Smooth muscle cell (in vitro differentiated cells): ENCODE measurements around the gene PRKG1. TPM values are rescaled to one million over a fixed set of nuclear protein-coding genes. Genes with fewer than 3 reads are reported as not detected.

Experiments used
- DNase-seq: peaks from one replicate; lab custom pipeline; 2025; ENCODE audit not compliant: unreplicated experiment; lab: John Stamatoyannopoulos, UW
- H2AFZ ChIP-seq: fragments of 200-600 bp; sonication (generic); 2 replicates; pipeline ENCODE4 v1.6.0; 2016; ENCODE audit warnings: antibody characterized with exemption, low read depth, mild to moderate bottlenecking
- H3F3A ChIP-seq: fragments of 200-600 bp; sonication (generic); 2 replicates; pipeline ENCODE4 v1.6.0; 2017; ENCODE audit warnings: antibody characterized with exemption, low read depth
- H3K27ac ChIP-seq: fragments of 200-600 bp; sonication (generic); 2 replicates; pipeline ENCODE4 v1.5.1; 2016; ENCODE audit warnings: low read depth, mild to moderate bottlenecking
- H3K27me3 ChIP-seq: fragments of 200-600 bp; sonication (generic); 2 replicates; pipeline ENCODE4 v1.6.1; 2016; ENCODE audit warnings: low read depth, mild to moderate bottlenecking
- H3K36me3 ChIP-seq: fragments of 200-600 bp; sonication (generic); 2 replicates; pipeline ENCODE4 v1.5.1; 2016; ENCODE audit warnings: low read depth
- H3K4me1 ChIP-seq: fragments of 200-600 bp; sonication (generic); 2 replicates; pipeline ENCODE4 v1.5.1; 2016; ENCODE audit warnings: low read depth
- H3K4me2 ChIP-seq: fragments of 200-600 bp; sonication (generic); 2 replicates; pipeline ENCODE4 v1.6.0; 2016; ENCODE audit warnings: mild to moderate bottlenecking
- H3K4me3 ChIP-seq: fragments of 200-600 bp; sonication (generic); 2 replicates; pipeline ENCODE4 v1.5.1; 2016; ENCODE audit warnings: mild to moderate bottlenecking
- H3K79me2 ChIP-seq: fragments of 200-600 bp; sonication (generic); 2 replicates; pipeline ENCODE4 v1.6.0; 2016; ENCODE audit warnings: low read depth, mild to moderate bottlenecking
- H3K9ac ChIP-seq: fragments of 200-600 bp; sonication (generic); 2 replicates; pipeline ENCODE4 v1.6.0; 2016; ENCODE audit warnings: low read depth
- H3K9me3 ChIP-seq: fragments of 200-600 bp; sonication (generic); replicated peaks from 2 replicates; pipeline ENCODE4 v1.5.1; 2016; ENCODE audit warnings: low read depth
- H4K20me1 ChIP-seq: fragments of 200-600 bp; sonication (generic); 2 replicates; pipeline ENCODE4 v1.6.0; 2016; ENCODE audit warnings: low read depth
- CTCF ChIP-seq: fragments of 200-600 bp; sonication (generic); IDR thresholded peaks from 2 replicates; pipeline ENCODE4 v1.5.1; 2017; ENCODE audit warnings: borderline replicate concordance, mild to moderate bottlenecking, antibody characterized with exemption; ENCODE audit not compliant: insufficient read depth, poor library complexity, severe bottlenecking
- WGBS: methylation state at CpG from one replicate; pipeline ENCODE4 v1.1.7; 2016; ENCODE audit warnings: low lambda C conversion rate; 5-methylcytosine and 5-hydroxymethylcytosine counted together
- polyA plus RNA-seq: library from polyadenylated mRNA; unstranded; fragments of >200 nt; fragmentation: Nextera tagmentation; extraction: Ambion mirVana; gene quantifications from 2 replicates; pipeline ENCODE4 v1.2.1, GENCODE V29; 2016
- total RNA-seq: library from RNA; depleted of rRNA; stranded (reverse); fragments of >200 nt; gene quantifications from 2 replicates; pipeline ENCODE4 v1.2.3, GENCODE V29; 2014

PRKG1 gene
- total and polyA plus RNA-seq, 2 experiments from 2014 or later: 7.2 to 13.4 TPM

- no peaks in the 10 kb centered on the region for H3K36me3 ChIP-seq
- H3K4me2 ChIP-seq: no peak overlapping the region
- DNase-seq: no peak
- H2AFZ ChIP-seq: no peak overlapping the region
- H3K4me3 ChIP-seq: no peak overlapping the region
- no peak overlapping the region for H3K9ac ChIP-seq
- H4K20me1 ChIP-seq: no peaks in the 10 kb centered on the region
- no peaks in the 10 kb centered on the region for H3K4me1 ChIP-seq
- H3F3A ChIP-seq: no peaks in the 10 kb centered on the region
- no peaks in the 10 kb centered on the region for H3K79me2 ChIP-seq
- no peaks in the 10 kb centered on the region for H3K27me3 ChIP-seq
- TF ChIP-seq CTCF: no peak
- H3K27ac ChIP-seq: no peak overlapping the region
- no peaks in the 10 kb centered on the region for H3K9me3 ChIP-seq
Measured at GRCh38 chr10:52119507-52119906, 1045.2 kb downstream of the PRKG1 start.

GRCh38 chr10:52121688-52122087, 1047.4 kb downstream of the PRKG1 start:
- Histone ChIP-seq H3K9ac (no peak overlapping the region), H3K27me3 (no peaks in the 10 kb centered on the region), H3K27ac (no peak overlapping the region), H3K79me2 (no peaks in the 10 kb centered on the region), H3K4me3 (no peak overlapping the region), H3K9me3 (no peaks in the 10 kb centered on the region), H2AFZ (no peak overlapping the region), H3K4me2 (no peak overlapping the region), H3F3A (no peaks in the 10 kb centered on the region), H3K4me1 (no peaks in the 10 kb centered on the region), H3K36me3 (no peaks in the 10 kb centered on the region), H4K20me1 (no peaks in the 10 kb centered on the region)
- DNase-seq: no peak
- WGBS: 69% methylated on average over 4 of the region's 4 CpGs
- no peak for TF ChIP-seq CTCF

GRCh38 chr10:52128056-52128683, 1053.9 kb downstream of the PRKG1 start:
- WGBS: 79% methylated on average over 8 of the region's 8 CpGs
- Histone ChIP-seq H3K4me2 (no peak overlapping the region), H3K27me3 (no peaks in the 10 kb centered on the region), H3K9me3 (no peaks in the 10 kb centered on the region), H3K9ac (no peak overlapping the region), H3K27ac (no peak overlapping the region), H3K36me3 (no peaks in the 10 kb centered on the region), H3K79me2 (no peaks in the 10 kb centered on the region), H3K4me1 (no peaks in the 10 kb centered on the region), H4K20me1 (no peaks in the 10 kb centered on the region), H3K4me3 (no peak overlapping the region), H2AFZ (no peak overlapping the region), H3F3A (no peaks in the 10 kb centered on the region)
- no peak for DNase-seq
- TF ChIP-seq CTCF: no peak
